Measurements from ENCODE around the gene RPF1.

GRCh38 chr1:84509029-84509428, 30.0 kb downstream of the RPF1 start:
- TF ChIP-seq MAFK (IDR thresholded peaks at IDR 0.05; ENCODE audit: low read depth, low read length) (no peak), CTCF (IDR thresholded peaks at IDR 0.05; ENCODE audit: control extremely low read depth in 1 of 3, insufficient read depth in 1 of 3, low read depth in 1 of 3, low read length in 3 of 3) (no peak), EZH2 (IDR thresholded peaks at IDR 0.05; ENCODE audit: low read depth, low read length, severe bottlenecking) (no peak), CEBPB (IDR thresholded peaks at IDR 0.05; ENCODE audit: low read depth, low read length) (no peak), POLR2A (IDR thresholded peaks at IDR 0.05; ENCODE audit: control extremely low read depth in 1 of 2, low read depth in 2 of 2, low read length in 2 of 2) (no peak), ZNF274 (IDR thresholded peaks at IDR 0.05; ENCODE audit: borderline replicate concordance, extremely low read depth, low read length) (no peak), BACH1 (IDR thresholded peaks at IDR 0.05; ENCODE audit: low read length) (no peak), RAD21 (IDR thresholded peaks at IDR 0.05 in 1 of 2, conservative IDR thresholded peaks at IDR 0.05 in 1 of 2; ENCODE audit: low read depth in 2 of 2, low read length in 2 of 2) (no peak), GABPA (IDR thresholded peaks at IDR 0.05; ENCODE audit: borderline replicate concordance, insufficient read depth, low read length) (no peak)
